Common myeloid progenitor, CD34-positive (primary cell): ENCODE results near the gene EIF3J.

ENCODE experiments used
- CTCF ChIA-PET: fragments of 350-600 bp; sonication (Branson Sonifier 250); formaldehyde crosslinking; loops from one replicate; lab custom pipeline; 2021; ENCODE audit warnings: antibody characterized with exemption; lab: Charles Lee
- POLR2A ChIA-PET: fragments of 350-600 bp; sonication (Branson Sonifier 250); formaldehyde crosslinking; loops from one replicate; lab custom pipeline; 2021; ENCODE audit warnings: antibody characterized with exemption; lab: Charles Lee
- DNase-seq, 3 donors: peaks; one replicate each; pipeline versions ENCODE4 v3.0.0 to v3.0.0-alpha.2; 2013
- H3K27ac ChIP-seq, 2 experiments: 1 replicate in 1 of 2; 2 replicates in 1 of 2; pipeline ENCODE4 v1.7.0; 2013; ENCODE audit warnings: inconsistent platforms in 2 of 2, low read length in 2 of 2, mild to moderate bottlenecking in 2 of 2, low read depth in 1 of 2, moderate library complexity in 1 of 2; ENCODE audit not compliant: severe bottlenecking in 2 of 2, insufficient read depth in 1 of 2, poor library complexity in 1 of 2
- H3K27me3 ChIP-seq, 5 experiments: replicated peaks in 2 of 5; 1 replicate in 3 of 5; 2 replicates in 2 of 5; pipeline versions ENCODE4 v1.6.1 to v1.7.0; 2013; ENCODE audit warnings: low read length in 4 of 5, mild to moderate bottlenecking in 2 of 5, moderate library complexity in 2 of 5, inconsistent platforms in 1 of 5; ENCODE audit not compliant: insufficient read depth in 5 of 5, control insufficient read depth in 4 of 5
- H3K36me3 ChIP-seq, 4 experiments: 1 replicate in 2 of 4; 2 replicates in 2 of 4; pipeline versions ENCODE4 v1.6.1 to v1.7.0; 2013; ENCODE audit warnings: low read length in 3 of 4, control low read depth in 1 of 4, mild to moderate bottlenecking in 1 of 4; ENCODE audit not compliant: control insufficient read depth in 4 of 4, insufficient read depth in 4 of 4
- H3K4me1 ChIP-seq, 4 experiments: 1 replicate in 3 of 4; 2 replicates in 1 of 4; pipeline versions ENCODE4 v1.6.1 to v1.7.1; 2013; ENCODE audit warnings: low read length in 3 of 4, mild to moderate bottlenecking in 3 of 4, control low read depth in 1 of 4, inconsistent platforms in 1 of 4, moderate library complexity in 1 of 4; ENCODE audit not compliant: control insufficient read depth in 4 of 4, insufficient read depth in 4 of 4; ENCODE audit errors: control extremely low read depth in 1 of 4
- H3K4me3 ChIP-seq, 7 experiments: 1 replicate in 4 of 7; 2 replicates in 3 of 7; pipeline versions ENCODE4 v1.5.1 to v1.7.0; 2013; ENCODE audit warnings: mild to moderate bottlenecking in 7 of 7, low read length in 6 of 7, moderate library complexity in 6 of 7, inconsistent platforms in 2 of 7, low read depth in 2 of 7, control low read depth in 1 of 7; ENCODE audit not compliant: insufficient read depth in 4 of 7, control insufficient read depth in 1 of 7; ENCODE audit errors: extremely low read depth in 1 of 7
- H3K9me3 ChIP-seq, 5 experiments: 1 replicate in 4 of 5; 2 replicates in 1 of 5; pipeline versions ENCODE4 v1.6.1 to v1.7.1; 2013; ENCODE audit warnings: low read length in 4 of 5, mild to moderate bottlenecking in 2 of 5, inconsistent platforms in 1 of 5, low read depth in 1 of 5, moderate library complexity in 1 of 5; ENCODE audit not compliant: control insufficient read depth in 4 of 5, insufficient read depth in 2 of 5; ENCODE audit errors: control extremely low read depth in 1 of 5
- WGBS: methylation state at CpG from one replicate; pipeline ENCODE4 v1.1.5; 2013; ENCODE audit not compliant: insufficient coverage; 5-methylcytosine and 5-hydroxymethylcytosine counted together

Gene EIF3J

DNA sequence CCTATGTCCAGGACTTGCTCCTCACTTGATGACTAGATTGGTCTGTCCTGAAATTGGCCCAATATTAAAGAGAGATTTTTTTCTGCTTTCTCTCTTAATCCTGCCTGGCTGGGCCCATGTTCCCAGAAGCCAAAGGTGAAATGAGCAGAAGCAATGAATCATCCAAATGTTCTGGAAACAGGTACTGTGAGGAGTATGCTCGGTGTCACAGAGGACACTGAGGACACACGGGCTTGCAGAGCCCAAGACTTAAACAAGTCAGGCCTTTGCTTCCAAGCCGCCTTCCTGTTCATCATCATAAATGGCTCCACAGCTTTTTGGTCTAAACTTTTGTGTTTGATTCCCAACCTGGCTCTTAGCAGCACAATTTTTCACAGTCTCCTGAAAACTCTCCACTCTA lies 31.4 kb downstream of the EIF3J start:
- 83% methylated on average over 2 of the region's 3 CpGs for WGBS
- ChIA-PET CTCF (interaction anchor here (3.3 kb wide), 1 partner anchor 10 kb away, joined by 15 read pairs; no protein-coding TSS in a partner anchor), POLR2A (no interaction called here)
- no peak overlapping the region for H3K4me3 ChIP-seq
- no peaks in the 10 kb centered on the region for H3K27me3 ChIP-seq
- H3K36me3 ChIP-seq: peaks cover 20 to 86% (median 59%) of the 10 kb centered on the region in 4 experiments
- no peak for DNase-seq
- H3K27ac ChIP-seq: no peak overlapping the region
- H3K4me1 ChIP-seq: no peaks in the 10 kb centered on the region
- H3K9me3 ChIP-seq: peaks cover 0 to 17% (median 11%) of the 10 kb centered on the region in 5 experiments

DNA sequence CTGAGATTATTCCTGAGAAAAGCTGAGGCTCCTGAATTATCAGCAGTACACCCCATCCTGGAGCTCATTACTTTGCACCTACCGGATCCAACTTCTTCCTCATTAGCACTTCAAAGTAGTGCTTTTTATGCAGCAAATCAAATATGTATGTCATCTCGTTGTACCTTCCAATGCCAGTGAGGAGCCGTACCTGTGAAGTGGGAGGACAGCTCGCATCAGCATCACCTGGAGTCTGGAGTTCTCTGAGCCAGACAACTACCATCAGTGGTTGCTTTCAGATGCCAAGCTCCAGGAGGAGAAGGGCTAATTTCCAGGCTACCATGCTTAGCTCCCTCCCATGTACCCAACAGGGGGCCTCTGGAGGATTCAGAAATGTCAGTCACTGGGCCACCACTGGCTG lies 32.4 kb downstream of the EIF3J start:
- POLR2A ChIA-PET: interaction anchor here (0.6 kb wide), 1 partner anchor 34 kb away, joined by 3 read pairs; no protein-coding TSS in a partner anchor
- Histone ChIP-seq H3K36me3 (peaks cover 15 to 85% (median 60%) of the 10 kb centered on the region in 4 experiments), H3K4me1 (no peaks in the 10 kb centered on the region), H3K27me3 (no peaks in the 10 kb centered on the region), H3K4me3 (no peak overlapping the region), H3K9me3 (peaks cover 0 to 17% (median 11%) of the 10 kb centered on the region in 5 experiments), H3K27ac (no peak overlapping the region)
- 85% methylated on average over 3 of the region's 4 CpGs for WGBS
- CTCF ChIA-PET: interaction anchor here (3.3 kb wide), 1 partner anchor 9 kb away, joined by 15 read pairs; no protein-coding TSS in a partner anchor
- no peak for DNase-seq

DNA sequence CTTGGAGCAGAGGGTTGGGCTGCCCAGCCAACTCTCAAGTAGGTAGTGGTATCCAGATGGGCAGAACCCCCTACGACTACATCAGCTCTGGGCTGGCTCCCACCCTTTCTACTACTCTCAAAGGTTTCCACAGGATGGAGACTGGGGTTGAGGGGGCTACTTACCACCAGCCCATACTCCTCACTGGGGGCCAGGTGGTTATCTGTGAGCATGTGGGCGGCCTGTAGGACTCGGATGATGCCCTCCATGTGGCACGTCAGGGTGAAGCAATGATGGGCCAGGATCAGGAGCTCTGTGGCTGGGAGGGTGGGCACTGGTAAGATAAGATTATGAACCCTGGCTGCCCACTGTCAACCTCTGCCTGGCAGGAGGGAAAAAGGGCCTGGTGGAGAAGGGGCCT lies 33.4 kb downstream of the EIF3J start:
- Histone ChIP-seq H3K4me3 (no peak overlapping the region), H3K9me3 (peaks cover 0 to 7% (median 5%) of the 10 kb centered on the region in 5 experiments), H3K27ac (no peak overlapping the region), H3K4me1 (no peaks in the 10 kb centered on the region), H3K36me3 (peaks cover 11 to 83% (median 50%) of the 10 kb centered on the region in 4 experiments), H3K27me3 (no peaks in the 10 kb centered on the region)
- 88% methylated on average over 3 of the region's 4 CpGs for WGBS
- ChIA-PET CTCF (interaction anchor here (3.3 kb wide), 1 partner anchor 8 kb away, joined by 15 read pairs; no protein-coding TSS in a partner anchor), POLR2A (no interaction called here)
- DNase-seq: no peak

DNA sequence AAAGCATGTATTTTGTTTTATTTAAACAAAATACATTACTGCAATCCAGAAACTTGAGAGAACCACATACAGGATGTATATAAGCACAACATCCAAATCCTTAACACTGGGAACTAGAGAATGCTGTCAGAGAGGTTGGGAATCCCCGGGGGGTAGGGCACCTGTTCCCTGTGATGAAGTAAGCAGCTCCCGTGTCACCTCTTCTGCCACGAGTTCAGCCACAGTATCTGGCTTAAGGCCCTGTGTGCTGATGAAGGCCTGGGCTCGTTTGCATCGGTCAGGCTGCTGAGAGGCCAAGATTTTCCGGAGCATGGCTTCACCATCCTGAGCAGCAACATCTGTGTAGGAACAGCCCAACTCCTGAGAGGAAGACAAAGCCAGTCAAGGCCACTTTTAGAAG lies 36.4 kb downstream of the EIF3J start:
- H3K36me3 ChIP-seq: peaks cover 2 to 62% (median 31%) of the 10 kb centered on the region in 4 experiments
- WGBS: 98% methylated on average over 6 of the region's 6 CpGs
- H3K27me3 ChIP-seq: no peaks in the 10 kb centered on the region
- H3K27ac ChIP-seq: no peak overlapping the region
- ChIA-PET POLR2A (interaction anchor here (0.7 kb wide), 1 partner anchor 36 kb away, joined by 4 read pairs; no protein-coding TSS in a partner anchor), CTCF (interaction anchor here (0.7 to 8.3 kb wide), 3 partner anchors 13 to 165 kb away, joined by 3 to 50 read pairs (median 3); no protein-coding TSS in a partner anchor)
- H3K9me3 ChIP-seq: no peaks in the 10 kb centered on the region
- peaks cover 0 to 2% (median 0%) of the 10 kb centered on the region in 4 experiments for H3K4me1 ChIP-seq
- no peak for DNase-seq
- H3K4me3 ChIP-seq: no peak overlapping the region

DNA sequence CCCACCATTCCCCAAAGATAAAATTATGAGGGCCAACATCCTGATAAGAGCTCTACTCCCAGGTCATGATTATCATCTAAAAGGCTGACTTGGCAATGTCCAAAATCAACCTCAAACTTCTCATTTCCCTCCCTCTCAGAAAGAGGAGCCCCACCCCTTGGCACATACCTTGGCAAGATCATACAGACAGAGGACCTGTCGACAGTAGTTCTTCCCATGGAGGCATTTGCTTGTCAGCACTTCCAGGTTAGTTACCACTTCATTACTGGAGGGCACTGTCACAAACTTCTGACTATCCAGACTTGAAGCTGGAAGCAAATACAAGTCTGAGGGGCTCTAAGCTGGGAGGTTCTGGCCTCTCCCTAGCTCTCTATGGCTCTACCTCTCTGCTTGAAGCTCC lies 37.8 kb downstream of the EIF3J start:
- 100% methylated on average over 1 of the region's 1 CpG for WGBS
- H3K27ac ChIP-seq: no peak overlapping the region

DNA sequence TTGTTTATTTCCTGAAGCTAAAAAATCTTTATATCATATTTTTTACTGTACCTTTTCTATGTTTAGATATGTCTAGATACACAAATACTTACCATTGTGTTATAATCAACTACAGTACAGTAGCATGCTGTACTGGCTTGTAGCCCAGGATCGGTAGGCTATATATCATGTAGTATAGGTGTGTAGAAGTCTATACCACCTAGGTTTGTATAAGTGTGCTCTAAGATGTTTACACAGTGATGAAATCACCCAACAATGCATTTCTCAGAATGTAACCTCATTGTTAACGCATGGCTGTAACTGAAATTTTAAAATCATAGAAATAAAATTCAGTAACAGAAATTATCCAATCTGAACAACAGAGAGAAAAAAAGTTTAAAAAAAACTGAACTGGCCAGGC lies 43.2 kb downstream of the EIF3J start:
- ChIA-PET CTCF (interaction anchor here (0.7 to 8.3 kb wide), 6 partner anchors 7 to 157 kb away, joined by 3 to 50 read pairs (median 13); partner anchors contain the start of gene TRIM69), POLR2A (no interaction called here)
- peaks cover 23 to 48% (median 28%) of the 10 kb centered on the region in 4 experiments for H3K36me3 ChIP-seq
- H3K4me1 ChIP-seq: peaks cover 0 to 6% (median 1%) of the 10 kb centered on the region in 4 experiments
- no peaks in the 10 kb centered on the region for H3K27me3 ChIP-seq
- no peak overlapping the region for H3K27ac ChIP-seq
- no peak overlapping the region for H3K4me3 ChIP-seq
- H3K9me3 ChIP-seq: no peaks in the 10 kb centered on the region
- DNase-seq: no peak
- no CpG with 5 or more reads among the region's 2 CpGs for WGBS

More for the DNA sequence above, 37.8 kb downstream of the EIF3J start:
- Histone ChIP-seq H3K4me1 (peaks cover 0 to 6% (median 1%) of the 10 kb centered on the region in 4 experiments), H3K36me3 (peaks cover 4 to 53% (median 28%) of the 10 kb centered on the region in 4 experiments), H3K27me3 (no peaks in the 10 kb centered on the region), H3K4me3 (no peak overlapping the region), H3K9me3 (no peaks in the 10 kb centered on the region)
- CTCF ChIA-PET: interaction anchor here (0.9 to 8.3 kb wide), 3 partner anchors 9 to 83 kb away, joined by 3 to 50 read pairs (median 5); no protein-coding TSS in a partner anchor
- POLR2A ChIA-PET: no interaction called here
- DNase-seq: no peak

DNA sequence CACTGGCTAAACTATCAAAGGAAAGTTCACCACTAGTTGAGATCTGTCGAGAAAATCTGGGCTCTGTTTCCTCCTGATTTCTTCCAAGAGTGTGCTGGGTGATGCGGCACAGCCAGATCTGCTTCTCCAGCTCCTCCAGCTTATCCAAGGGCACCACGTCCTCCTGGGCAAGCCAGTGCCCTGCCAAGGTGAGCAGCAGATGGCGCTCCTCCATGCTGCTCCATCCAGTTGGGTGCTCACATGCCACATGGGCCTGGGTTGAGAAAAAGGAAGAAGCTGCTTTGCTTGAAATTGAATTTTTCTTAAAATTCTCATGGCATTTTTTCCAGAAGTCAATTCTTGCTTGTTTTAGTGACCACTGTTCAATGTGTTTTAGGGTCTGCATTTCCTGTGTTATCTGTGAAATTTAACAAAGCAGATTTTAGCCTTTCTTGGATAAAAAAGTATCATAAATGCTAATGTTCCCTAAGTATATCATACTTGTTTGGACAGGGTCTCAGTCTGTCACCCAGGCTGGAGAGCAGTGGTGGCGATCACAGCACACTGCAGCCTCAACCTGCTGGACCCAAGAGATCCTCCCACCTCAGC lies 47.3 kb downstream of the EIF3J start:
- WGBS: 68% methylated on average over 5 of the region's 5 CpGs
- no peaks in the 10 kb centered on the region for H3K9me3 ChIP-seq
- CTCF ChIA-PET: interaction anchor here (0.9 to 7.3 kb wide), 11 partner anchors 8 to 175 kb away, joined by 3 to 50 read pairs (median 5); partner anchors contain the start of gene TRIM69
- POLR2A ChIA-PET: no interaction called here
- H3K27ac ChIP-seq: no peak overlapping the region
- peak; percentile 56 to 76 (median 72) for DNase-seq
- H3K27me3 ChIP-seq: no peaks in the 10 kb centered on the region
- H3K4me3 ChIP-seq: no peak overlapping the region
- peaks cover 39 to 78% (median 50%) of the 10 kb centered on the region in 4 experiments for H3K36me3 ChIP-seq
- H3K4me1 ChIP-seq: no peaks in the 10 kb centered on the region
